Endothelial cell (in vitro differentiated cells): Measurements from ENCODE around the gene WDR37. TPM values are rescaled to one million over a fixed set of nuclear protein-coding genes. Genes with fewer than 3 reads are reported as not detected.

Experiments used
- DNase-seq: peaks from one replicate; pipeline ENCODE4 v3.0.0; 2021; ENCODE audit warnings: low spot score
- H3K27ac Mint-ChIP-seq: one replicate; pipeline ENCODE4 v1.8.0; 2021; ENCODE audit warnings: mixed read lengths, inconsistent platforms; ENCODE audit not compliant: unreplicated experiment
- H3K27me3 Mint-ChIP-seq: one replicate; pipeline ENCODE4 v1.8.0; 2021; ENCODE audit warnings: mild to moderate bottlenecking, moderate library complexity, mixed read lengths, inconsistent platforms; ENCODE audit not compliant: unreplicated experiment
- H3K36me3 Mint-ChIP-seq: one replicate; pipeline ENCODE4 v1.8.0; 2021; ENCODE audit warnings: mild to moderate bottlenecking, low read depth, mixed read lengths, inconsistent platforms; ENCODE audit not compliant: unreplicated experiment
- H3K4me1 Mint-ChIP-seq: one replicate; pipeline ENCODE4 v1.8.0; 2021; ENCODE audit warnings: mild to moderate bottlenecking, mixed read lengths, inconsistent platforms; ENCODE audit not compliant: unreplicated experiment
- H3K4me3 Mint-ChIP-seq: one replicate; pipeline ENCODE4 v1.8.0; 2021; ENCODE audit warnings: mild to moderate bottlenecking, mixed read lengths, inconsistent platforms; ENCODE audit not compliant: unreplicated experiment
- H3K9me3 Mint-ChIP-seq: one replicate; pipeline ENCODE4 v1.8.0; 2021; ENCODE audit warnings: mixed read lengths, inconsistent platforms; ENCODE audit not compliant: unreplicated experiment
- CTCF ChIP-seq: fragments of 200-600 bp; sonication (generic); IDR thresholded peaks from one replicate; pipeline ENCODE4 v1.5.0; 2021; ENCODE audit warnings: antibody characterized with exemption; ENCODE audit not compliant: unreplicated experiment
- total RNA-seq: library from RNA; stranded (reverse); fragmentation: NEBNext Ultra II Directional; extraction: Animal tissue kit (Norgen Biotek cat#: 25700); gene quantifications from one replicate; pipeline ENCODE4 v1.2.1, GENCODE V29; 2021; ENCODE audit not compliant: unreplicated experiment

The WDR37 gene
- total RNA-seq, 1 donor from 2014 or later = 32.6 TPM

- peaks cover 55% of the 10 kb centered on the region for H3K4me1 Mint-ChIP-seq
- H3K27me3 Mint-ChIP-seq = peaks cover 15% of the 10 kb centered on the region
- no peak for TF ChIP-seq CTCF
- peak overlapping the region; percentile 98 for H3K4me3 Mint-ChIP-seq
- peak; percentile 41 for DNase-seq
- no peaks in the 10 kb centered on the region for H3K9me3 Mint-ChIP-seq
- peak overlapping the region; percentile 92 for H3K27ac Mint-ChIP-seq
- peaks cover 4% of the 10 kb centered on the region for H3K36me3 Mint-ChIP-seq
These were observed 997 bp downstream of the WDR37 start for GRCh38 chr10:1057106-1057657.

GRCh38 chr10:1058017-1058416 lies 1.8 kb downstream of the WDR37 start:
- Mint-ChIP-seq H3K36me3 (peaks cover 8% of the 10 kb centered on the region), H3K27me3 (peaks cover 15% of the 10 kb centered on the region), H3K4me1 (peaks cover 62% of the 10 kb centered on the region), H3K9me3 (no peaks in the 10 kb centered on the region), H3K4me3 (peak overlapping the region; percentile 98), H3K27ac (peak overlapping the region; percentile 92)
- no peak for TF ChIP-seq CTCF
- no peak for DNase-seq

- DNase-seq = no peak
- TF ChIP-seq CTCF = no peak
- H3K27me3 Mint-ChIP-seq = peaks cover 15% of the 10 kb centered on the region
- peaks cover 68% of the 10 kb centered on the region for H3K4me1 Mint-ChIP-seq
- H3K36me3 Mint-ChIP-seq = peaks cover 8% of the 10 kb centered on the region
- no peak overlapping the region for H3K27ac Mint-ChIP-seq
- H3K4me3 Mint-ChIP-seq = no peak overlapping the region
- no peaks in the 10 kb centered on the region for H3K9me3 Mint-ChIP-seq
These were observed 3.7 kb downstream of the WDR37 start for GRCh38 chr10:1059902-1060301.

GRCh38 chr10:1061930-1062774 lies 6.0 kb downstream of the WDR37 start:
- H3K27me3 Mint-ChIP-seq = peaks cover 7% of the 10 kb centered on the region
- no peaks in the 10 kb centered on the region for H3K9me3 Mint-ChIP-seq
- H3K36me3 Mint-ChIP-seq = peaks cover 8% of the 10 kb centered on the region
- no peak for DNase-seq
- H3K4me3 Mint-ChIP-seq = peak overlapping the region; percentile 72
- H3K4me1 Mint-ChIP-seq = peaks cover 66% of the 10 kb centered on the region
- no peak for TF ChIP-seq CTCF
- peak overlapping the region; percentile 20 for H3K27ac Mint-ChIP-seq
